GM18868 (cell line): Measurements from ENCODE around the gene SYT7.

Experiments
- ATAC-seq: cut with Tn5 transposase; IDR thresholded peaks from one replicate; pipeline ENCODE4 v1.9.1; 2021; ENCODE audit warnings: mild to moderate bottlenecking, moderate library complexity; ENCODE audit not compliant: unreplicated experiment

Gene SYT7

DNA sequence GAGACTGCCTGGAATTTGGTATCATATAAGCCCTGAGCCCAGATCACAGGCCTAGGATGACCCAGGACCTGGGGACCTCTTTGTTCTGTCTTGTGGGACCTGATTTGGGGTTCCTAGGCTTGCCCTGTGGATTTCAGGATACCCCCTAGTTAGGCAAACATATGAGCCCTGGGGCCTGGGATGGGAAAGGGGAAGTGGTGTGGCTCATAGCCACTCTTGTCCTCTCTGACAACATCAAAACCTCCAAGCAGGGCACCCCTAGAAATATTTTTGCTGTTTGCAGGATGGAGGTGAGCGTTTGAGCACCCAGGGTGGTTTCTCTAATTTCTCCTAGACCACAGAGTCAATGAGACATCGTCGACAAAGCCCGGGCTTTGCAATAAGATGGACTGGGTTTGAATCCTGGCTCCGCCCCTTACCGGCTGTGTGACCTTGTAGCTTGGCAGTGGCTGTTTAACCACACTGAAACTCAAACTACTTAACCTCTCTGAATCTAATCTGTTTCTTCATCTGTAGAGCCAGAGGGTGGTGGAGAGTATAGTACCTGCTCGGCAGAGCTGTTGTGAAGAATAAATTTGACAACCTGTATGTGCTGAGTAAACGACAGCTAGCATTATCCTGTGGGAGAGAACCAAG is 77.6 kb downstream of the SYT7 start:
- ATAC-seq = no peak

DNA sequence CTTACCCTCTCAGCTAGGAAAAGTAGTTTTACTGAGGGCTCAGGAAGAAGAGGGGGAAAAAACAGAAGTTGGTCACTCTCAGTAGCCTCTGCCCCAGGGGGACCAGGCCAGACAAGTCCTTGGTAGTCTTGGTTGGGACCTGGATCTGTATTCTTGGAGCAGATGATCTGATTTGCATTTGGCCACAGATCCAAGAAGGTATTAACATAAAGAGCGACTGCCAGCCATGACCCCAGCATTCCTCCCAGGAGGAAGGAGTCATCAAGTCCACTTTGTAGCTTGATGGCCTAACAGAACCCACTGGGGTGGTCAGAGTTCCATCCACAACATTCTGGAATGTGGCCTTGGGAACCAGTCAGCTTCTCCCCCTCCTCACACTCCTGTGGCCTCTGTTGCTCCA is 78.4 kb downstream of the SYT7 start:
- no peak for ATAC-seq

DNA sequence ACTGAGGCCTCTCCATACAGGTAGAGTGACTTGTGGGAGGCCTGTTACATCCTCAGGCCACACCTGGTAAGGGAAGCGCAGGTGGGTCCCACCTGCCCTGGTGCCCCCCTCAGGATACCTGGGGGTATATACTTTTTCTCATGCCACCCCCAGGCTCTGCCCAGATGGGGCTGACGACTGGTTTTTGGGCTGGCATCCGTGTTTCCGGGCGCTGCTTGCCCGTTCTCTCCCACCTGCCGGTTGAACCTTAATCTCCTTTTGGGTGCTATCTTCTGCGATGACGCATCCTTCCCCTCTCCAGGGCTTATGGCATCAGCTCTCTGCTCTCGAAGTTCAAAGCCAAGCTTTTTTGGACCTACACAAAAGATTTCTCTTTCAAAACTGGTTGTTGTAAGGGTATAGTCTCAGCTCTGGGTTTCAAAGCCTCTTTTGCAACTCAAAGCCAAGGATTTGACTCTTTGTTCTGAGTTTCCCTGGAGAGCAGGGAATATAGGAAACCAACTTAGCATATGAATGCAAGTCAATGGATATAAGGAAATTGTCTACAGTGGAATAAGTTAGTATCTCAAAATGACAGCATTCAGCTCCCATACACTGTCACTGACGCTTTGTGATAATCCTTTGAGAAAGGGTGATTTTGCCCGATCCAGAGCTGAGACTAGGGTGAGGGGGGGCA is 80.9 kb downstream of the SYT7 start:
- no peak for ATAC-seq

DNA sequence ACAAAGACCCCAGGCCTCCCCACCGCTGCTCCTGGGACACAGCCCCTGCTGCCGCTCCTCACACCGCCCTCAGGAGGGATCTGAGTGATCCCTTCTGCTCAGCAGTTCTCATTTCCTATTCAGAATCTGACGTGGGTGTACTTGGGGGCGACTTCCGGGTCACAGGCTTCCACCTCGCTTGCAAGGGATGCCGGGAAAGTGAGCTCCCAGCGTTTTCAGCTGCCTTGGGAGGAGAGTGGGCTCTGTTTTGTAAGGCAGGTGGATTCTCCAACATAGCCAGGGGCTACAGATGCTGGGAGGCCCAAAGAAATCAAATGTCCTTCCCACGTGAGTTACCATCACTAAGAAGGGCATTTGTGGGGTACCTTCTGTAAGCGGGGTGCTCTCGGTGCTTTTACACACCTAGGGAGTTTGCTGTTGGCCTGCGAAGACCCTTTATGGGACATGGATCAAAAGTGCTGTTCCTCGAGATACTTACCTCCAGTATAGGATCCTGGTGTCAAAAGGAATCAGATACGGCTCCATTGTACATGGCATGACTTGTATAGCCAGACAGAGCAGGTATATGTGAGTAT is 82.0 kb downstream of the SYT7 start:
- no peak for ATAC-seq

DNA sequence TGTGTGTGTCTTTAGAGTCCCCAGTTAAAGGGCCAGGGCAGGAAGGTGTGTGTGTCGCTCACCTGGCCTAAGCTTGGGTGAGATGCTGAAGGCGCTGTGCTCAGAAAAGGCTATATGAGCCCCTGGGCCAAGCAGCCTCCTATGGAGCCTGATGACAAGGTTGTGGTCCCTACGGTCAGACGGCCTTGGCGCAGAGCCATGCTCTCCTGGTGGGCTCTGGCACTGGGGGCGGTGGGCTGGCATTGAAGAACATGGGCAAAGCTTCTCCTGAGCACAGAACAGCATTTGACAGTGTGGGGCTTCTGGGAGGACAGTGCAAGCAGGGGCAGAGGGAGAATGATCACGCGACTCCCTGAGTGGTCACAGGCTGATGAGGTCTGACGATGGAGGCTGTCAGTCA is 83.0 kb downstream of the SYT7 start:
- no peak for ATAC-seq

DNA sequence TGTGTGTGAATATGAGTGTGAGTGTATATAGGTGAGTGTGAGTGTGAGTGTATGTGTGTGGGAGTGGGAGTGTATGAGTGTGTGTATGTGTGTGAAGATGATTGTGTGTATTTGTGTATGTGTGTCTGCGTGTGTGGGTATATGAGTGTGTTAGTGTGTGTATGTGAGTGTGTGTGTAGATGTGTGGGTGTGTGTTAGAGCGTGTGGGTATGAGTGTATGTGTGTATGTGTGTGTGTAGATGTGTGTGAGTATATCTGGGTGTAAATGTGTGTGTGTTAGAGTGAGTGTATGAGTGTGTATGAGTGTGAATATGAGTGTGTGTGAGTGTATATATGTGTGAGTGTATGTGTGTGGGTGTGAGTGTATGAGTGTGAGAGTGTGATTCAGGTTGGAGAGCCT is 83.4 kb downstream of the SYT7 start:
- ATAC-seq = no peak

DNA sequence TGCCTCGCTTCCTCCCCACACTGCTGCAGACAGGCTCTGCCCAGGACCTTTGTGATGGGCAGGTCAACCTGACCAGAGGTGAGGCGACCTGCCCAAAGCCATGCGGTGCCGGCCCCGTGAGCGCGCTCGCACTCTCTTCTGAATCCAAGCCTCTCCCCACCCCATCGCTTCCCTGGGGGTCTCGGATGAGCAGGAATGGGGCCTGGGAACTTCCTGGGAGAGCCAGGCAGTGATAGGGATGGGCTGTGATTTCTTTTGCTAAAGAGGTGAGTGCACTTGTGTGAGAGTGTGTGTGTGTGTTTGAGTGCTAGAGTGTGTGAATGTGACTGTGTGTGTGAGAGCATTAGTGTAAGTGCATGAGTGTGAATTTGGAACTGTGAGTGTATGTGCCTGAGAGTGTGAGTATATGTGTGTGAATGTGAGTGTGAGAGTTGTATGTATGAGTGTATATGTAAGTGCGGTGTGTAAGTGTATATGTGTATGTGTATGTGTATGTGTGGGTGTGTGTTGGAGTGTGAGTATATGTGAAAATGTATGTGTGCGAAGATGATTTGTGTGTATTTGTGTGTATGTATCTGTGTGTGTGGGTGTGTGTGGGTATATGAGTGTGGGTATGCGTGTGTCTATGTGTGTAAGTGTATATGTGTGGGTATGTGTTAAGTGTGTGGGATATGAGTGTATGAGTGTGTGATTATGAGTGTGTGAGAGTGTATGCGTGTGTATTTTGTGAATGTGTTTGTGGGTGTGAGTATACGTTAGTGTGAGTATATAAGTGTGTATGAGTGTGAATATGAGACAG is 84.1 kb downstream of the SYT7 start:
- ATAC-seq = no peak

DNA sequence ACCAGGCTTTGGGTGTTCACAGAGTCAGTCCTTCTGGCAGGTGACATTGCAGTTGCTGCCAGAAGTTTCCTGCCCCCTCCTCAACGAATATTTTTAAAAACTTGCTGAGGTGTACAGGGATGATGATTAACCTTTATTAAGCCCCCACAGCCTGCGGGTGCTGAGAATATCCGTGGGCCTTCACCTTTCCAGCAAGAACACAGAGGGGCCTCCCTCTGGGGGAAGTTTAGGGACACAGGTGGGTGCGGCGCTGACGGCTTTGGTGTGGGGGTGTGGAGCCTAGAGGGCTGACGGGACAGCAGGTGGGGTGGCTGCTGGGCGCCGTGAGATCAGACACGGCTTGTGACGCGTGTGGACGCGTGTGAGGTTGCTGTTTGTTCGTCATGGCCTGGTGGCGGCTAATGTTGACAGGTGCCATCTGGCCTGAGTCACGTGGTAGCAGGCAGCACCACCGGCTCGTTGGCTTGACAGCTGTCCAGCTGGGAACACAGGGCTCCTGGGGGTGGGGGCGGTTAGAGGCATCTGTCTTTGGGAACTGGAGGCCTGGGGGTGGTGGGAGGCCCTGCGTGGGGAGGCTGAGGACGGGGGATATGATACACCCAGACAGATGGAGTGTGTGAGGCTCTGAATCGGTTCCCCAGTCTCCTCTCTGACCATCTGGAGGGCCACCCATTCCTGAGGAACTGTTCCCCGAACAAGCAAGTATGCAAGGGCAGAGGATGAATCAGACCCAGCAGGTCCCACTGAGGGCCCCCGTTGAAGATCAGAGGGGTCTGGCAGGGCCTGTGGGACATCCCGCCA is 84.9 kb downstream of the SYT7 start:
- no peak for ATAC-seq

DNA sequence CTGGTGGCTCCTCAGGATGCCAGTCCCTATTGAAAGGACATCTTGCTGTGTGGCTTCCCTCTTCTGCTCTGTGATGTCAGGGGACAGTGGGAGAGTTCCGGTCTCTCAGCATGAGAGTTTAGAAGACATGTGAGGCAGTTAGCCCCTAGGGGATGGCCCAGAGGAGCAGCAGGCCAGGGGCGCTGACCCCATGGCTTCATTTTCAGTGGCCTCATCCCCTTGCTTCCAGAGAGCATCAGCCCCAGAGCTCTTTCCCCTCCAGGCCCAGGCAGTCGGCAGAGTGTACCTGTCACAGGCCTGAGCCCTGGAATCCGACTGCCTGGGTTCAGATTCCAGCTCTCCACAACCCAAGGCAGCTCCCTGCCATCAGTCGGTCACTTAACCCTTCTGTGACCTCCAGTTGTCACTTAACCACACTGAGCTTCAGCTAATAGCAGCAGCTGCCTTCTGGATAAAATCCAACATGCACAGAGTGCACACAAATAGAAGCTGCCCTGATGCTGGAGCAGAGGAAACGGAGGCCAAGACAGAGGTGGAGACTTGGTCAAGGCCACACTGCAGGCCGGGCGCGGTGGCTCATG is 86.4 kb downstream of the SYT7 start:
- no peak for ATAC-seq

DNA sequence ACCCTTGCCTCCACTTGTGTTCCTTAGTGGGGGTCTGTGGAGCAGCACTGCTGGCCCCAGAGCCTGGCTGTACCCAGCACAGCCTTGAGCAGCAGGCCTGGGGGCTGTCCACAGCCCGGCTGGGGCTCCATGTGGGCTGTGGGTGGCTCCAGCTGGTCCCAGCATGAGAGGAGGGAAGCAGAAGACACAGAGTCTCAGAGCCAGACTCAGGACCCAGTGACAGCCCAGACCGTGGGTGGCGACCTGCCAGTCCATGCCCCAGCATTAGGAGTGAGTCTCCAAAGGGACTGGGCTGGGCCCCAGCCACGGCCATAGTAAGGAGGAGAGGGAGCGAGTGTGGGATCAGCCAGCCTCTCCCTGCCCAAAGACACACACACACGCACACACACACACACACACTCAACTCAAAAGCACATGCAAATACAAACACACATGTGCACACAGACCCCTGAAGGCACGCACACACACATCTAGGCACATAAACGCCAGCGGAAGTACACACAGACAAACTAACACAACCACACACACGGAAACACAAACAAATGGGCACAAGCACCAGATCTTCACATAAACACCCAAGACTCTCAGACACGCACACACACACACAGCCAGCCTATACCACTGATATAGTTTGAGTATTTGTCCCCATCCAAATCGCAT is 89.0 kb downstream of the SYT7 start:
- no peak for ATAC-seq

DNA sequence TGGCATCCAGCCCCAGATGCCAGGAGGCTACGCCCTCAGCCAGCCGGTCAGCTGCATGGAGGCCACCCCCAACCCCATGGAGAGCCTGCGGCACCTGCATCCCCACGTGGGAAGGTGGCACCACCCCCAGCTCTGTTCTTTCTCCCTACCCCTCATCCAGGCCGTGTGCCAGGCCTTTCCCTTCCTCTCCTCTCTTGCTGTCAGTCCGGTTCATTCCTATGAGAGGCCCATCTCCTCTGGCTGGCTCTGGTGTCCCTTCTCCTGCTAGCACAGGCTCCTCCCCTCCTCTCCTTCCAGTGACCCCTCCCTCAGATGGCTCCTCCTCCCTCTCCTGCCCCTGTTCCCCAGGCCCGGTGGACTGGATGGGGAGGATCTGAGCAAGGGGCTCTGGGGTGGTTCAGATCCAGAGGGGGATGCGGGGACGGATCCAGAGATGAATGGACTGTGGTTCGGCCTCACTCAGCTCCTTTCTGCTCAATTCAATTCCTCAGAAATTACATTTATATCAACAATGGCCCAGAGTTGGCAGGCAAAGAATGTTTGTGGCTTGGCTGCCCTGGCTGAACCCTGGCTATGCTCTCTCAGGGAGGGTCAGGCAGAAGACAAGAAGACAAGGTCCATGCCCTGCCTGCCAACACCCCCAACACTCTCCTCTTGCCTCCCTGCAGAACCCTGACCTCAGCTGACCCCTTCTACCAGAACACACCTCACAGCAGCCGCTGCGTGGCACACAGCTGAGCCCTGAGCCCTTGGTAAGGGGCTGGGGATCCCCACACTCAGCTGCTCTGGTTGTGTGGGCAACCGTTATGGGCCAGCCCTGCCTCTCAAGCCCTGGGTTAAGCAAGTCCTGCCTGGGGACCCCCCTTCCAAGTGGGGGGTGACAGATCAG is 90.8 kb downstream of the SYT7 start:
- ATAC-seq = no peak

DNA sequence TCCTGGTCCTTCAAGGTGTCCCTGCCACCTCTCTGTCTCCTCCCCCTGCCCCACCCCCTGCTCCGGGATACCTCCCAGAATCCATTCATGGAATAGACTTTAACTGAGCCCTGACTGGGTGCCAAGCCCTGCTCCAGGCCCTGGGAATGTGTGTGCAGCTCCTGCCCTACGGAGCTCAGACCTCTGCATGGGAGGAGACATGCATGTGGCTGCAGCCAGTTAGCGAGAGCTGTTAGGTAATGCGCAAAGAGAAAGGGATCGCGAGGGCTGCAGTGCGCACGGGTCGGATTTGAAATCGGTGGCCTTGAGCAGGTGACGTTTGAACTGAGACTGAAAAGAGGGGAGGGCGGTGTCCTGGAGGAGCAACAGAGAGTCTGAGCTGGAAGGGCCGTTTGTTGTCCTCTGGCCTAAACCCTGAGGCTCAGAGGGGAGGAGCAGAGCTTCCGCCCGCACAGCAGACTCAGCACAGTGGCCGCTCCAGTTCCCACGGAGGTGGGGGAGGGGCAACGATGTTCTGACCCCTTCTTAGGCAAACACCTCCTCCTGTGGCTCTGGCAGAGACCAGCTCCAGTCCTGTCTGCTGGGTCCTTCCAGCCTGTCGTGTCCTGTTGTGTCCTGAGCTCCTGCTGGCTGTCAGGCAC is 92.1 kb downstream of the SYT7 start:
- no peak for ATAC-seq

DNA sequence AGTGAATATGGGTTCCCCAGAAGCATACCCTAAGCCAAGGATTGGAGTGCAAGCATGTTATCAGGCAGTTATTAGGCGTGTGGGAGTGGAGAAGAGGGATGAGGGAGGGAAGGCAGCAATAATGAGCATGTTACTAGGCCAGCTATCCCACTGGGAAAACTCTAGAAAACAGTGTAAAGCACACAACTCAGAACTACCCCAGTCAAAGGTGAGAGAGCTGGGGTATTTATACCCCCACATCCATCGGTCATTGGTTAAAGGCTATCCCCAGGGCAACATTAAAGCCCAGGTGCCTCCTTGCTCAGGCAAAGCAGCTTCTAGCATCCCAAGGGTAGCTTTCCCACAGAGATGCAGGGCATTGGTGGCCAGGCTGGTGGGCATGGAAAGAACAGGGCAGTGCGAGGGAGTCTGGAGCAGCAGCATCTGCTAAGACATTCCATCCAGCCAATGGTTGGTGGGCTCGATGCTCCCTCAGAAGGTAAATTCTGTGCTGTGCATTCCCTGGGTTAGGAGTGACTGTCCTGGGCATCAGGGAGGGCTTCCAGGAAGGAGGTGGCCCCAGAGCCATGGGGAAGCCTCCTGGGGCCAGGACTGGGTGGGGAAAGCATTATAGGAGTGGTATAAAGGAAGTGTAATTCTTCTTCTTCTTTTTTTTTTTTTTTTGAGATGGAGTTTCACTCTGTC is 93.4 kb downstream of the SYT7 start:
- ATAC-seq = no peak

DNA sequence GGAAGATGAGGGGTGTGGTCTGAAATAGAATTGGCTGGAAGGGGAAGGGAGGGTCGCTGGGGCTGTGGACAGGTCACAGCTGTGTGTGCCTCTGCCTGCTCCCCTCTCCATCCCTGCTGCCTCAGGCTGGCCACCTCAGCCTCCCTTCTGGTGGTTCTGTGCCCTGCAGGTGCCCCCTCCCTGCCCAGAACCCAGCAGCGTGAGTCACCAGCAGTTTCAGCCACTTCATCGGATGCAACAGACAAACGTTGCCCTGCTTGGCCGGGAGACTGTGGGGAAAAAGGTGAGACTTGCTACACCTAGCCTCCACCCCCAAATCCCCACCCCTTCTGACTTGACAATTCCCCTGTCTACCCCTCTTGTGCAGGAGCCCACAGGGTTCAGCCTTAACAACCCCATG is 94.1 kb downstream of the SYT7 start:
- no peak for ATAC-seq

DNA sequence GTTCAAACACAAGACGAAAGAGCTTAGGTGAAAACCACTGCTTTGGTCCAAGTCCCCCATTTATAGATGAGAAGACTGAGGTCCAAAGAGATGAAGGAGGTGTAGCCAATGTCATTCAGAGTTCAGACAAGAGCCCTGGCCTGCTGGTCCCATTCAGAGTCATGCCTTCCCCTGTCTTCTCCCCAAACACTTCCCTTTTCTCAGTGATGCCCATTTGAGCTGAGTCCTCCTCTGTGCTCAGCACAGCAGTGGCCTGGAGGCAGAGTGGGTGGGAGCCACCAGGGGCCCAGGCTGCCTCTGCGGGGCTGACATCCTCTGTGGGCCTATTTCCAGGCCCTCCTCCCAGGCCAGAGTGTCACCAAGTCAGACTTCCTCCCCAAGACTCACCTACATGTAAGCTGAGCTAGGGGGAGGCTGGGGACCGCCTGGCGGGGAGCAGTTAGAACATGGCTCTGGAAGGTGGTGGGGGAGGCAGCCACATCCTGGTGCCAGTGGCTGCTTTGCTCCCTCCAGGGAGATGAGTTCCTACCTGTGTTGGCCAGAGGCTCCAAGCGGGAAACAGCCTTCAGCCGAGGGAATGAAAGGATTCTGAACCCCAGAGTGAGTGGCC is 94.8 kb downstream of the SYT7 start:
- ATAC-seq = no peak

DNA sequence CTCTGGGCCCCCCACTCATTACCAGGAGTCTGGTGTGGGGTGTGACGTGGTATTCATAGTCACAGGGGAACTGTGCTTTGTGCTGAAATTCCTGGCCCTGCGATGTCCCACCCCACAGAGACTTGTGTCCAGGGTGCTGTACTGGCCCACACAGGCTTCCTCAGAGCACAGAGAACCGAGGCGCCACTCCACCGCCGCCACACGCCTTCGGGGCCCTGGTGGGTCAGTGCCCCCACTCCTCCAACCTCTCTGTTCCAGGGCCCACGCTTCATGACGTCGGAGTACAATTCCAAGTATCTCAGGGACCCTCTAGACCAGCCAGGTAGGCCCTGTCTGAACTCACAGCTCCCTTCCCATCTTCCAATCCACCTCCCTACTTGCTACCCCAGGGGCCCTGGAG is 95.8 kb downstream of the SYT7 start:
- ATAC-seq = no peak

DNA sequence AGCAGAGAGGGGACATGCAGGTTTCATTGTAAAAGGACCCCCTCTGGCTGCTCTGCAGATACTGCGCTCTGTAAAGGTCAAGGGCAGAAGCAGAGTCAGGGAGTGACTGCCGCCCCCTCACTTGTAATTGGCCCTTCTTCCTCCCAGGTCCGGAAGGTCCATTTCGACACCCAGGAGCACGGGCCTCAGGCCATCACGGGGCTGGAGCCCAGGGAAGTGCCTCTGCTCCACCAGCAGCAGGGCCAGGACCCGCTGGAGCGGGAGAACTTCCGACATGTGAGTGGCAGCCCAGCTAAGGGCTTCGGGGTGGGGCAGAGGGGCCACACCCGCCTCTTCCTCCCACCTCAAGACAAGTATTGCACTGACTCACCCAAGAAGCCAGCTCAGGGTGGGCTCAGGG is 96.3 kb downstream of the SYT7 start:
- no peak for ATAC-seq

DNA sequence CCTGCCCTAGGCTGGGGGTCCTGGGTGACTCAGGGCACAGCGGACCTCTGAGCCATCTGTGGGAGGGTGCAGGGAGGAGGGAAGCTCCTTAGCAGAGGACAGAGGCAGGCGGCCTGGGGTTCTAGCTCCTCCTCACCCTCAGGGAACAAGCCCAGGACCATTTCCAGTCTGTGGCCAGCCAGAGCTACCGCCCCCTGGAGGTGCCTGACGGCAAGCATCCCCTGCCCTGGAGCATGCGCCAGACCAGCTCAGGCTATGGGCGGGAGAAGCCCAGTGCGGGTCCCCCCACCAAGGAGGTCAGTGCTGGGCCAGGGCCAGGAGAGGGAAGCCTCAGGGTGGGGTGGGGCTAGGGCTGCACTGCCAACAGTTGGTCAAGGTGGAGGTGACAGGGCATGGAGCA is 98.4 kb downstream of the SYT7 start:
- no peak for ATAC-seq
